ENCODE data around the gene CLRN2. TPM values are rescaled to one million over a fixed set of nuclear protein-coding genes. Genes with fewer than 3 reads are reported as not detected.

The CLRN2 gene
- total RNA-seq, 1 experiment from 2014 or later = not detected

GRCh38 chr4:17546678-17547077 is 31.7 kb downstream of the CLRN2 start:
- H3K4me2 ChIP-seq (ENCODE audit: low read length) = no peak overlapping the region
- no peak overlapping the region for H3K4me3 ChIP-seq (ENCODE audit: low read length)
- no peaks in the 10 kb centered on the region for H3K36me3 ChIP-seq (ENCODE audit: low read depth, low read length)
- no peak overlapping the region for H3K9ac ChIP-seq (ENCODE audit: low read length)
- no peaks in the 10 kb centered on the region for H3K79me2 ChIP-seq (ENCODE audit: low read length)
- no peaks in the 10 kb centered on the region for H3K9me3 ChIP-seq (ENCODE audit: low read length)
- H3K4me1 ChIP-seq (ENCODE audit: insufficient read depth, low read length) = peaks cover 2% of the 10 kb centered on the region; the same call in 1 of the 2 replicates
- no peaks in the 10 kb centered on the region for H3F3A ChIP-seq (ENCODE audit: low read length, unreplicated experiment)
- BruUV-seq (replicated peaks) = no TSS peak
- no peak overlapping the region for H2AFZ ChIP-seq (ENCODE audit: low read length)
- ChIA-PET POLR2A (ENCODE audit: unreplicated experiment) (no interaction called here), CTCF (no interaction called here)
- TF ChIP-seq CTCF (conservative IDR thresholded peaks at IDR 0.05; ENCODE audit: low read depth, low read length) = no peak
- no peak for TF ChIP-seq EZH2 (IDR thresholded peaks at IDR 0.05; ENCODE audit: low read length, unreplicated experiment)
- TF ChIP-seq EZH2phosphoT487 (IDR thresholded peaks at IDR 0.05; ENCODE audit: borderline replicate concordance, low read length) = no peak
- intact Hi-C loops (cut with micrococcal nuclease) = loop anchor here (10.0 kb wide), 1 partner anchor 1048 kb away; no protein-coding TSS in a partner anchor
- DNase-seq = no peak
- no peaks in the 10 kb centered on the region for H4K20me1 ChIP-seq (ENCODE audit: low read length)
- no peak overlapping the region for H3K27ac ChIP-seq (ENCODE audit: low read length)
- no peak for ATAC-seq
- no peaks in the 10 kb centered on the region for H3K27me3 ChIP-seq (ENCODE audit: low read length)
- no peaks in the 10 kb centered on the region for H3K9me2 ChIP-seq (replicated peaks; ENCODE audit: low read length)

GRCh38 chr4:17550549-17550948 is 35.6 kb downstream of the CLRN2 start:
- Histone ChIP-seq H3K9me2 (replicated peaks; ENCODE audit: low read length) (no peaks in the 10 kb centered on the region), H3K4me2 (ENCODE audit: low read length) (no peak overlapping the region), H3K4me3 (ENCODE audit: low read length) (no peak overlapping the region), H3K9me3 (ENCODE audit: low read length) (no peaks in the 10 kb centered on the region), H3K27me3 (ENCODE audit: low read length) (no peaks in the 10 kb centered on the region), H4K20me1 (ENCODE audit: low read length) (no peaks in the 10 kb centered on the region), H3K36me3 (ENCODE audit: low read depth, low read length) (no peaks in the 10 kb centered on the region), H3K9ac (ENCODE audit: low read length) (no peak overlapping the region), H3K27ac (ENCODE audit: low read length) (no peak overlapping the region), H2AFZ (ENCODE audit: low read length) (no peak overlapping the region), H3K79me2 (ENCODE audit: low read length) (no peaks in the 10 kb centered on the region), H3K4me1 (ENCODE audit: insufficient read depth, low read length) (no peaks in the 10 kb centered on the region), H3F3A (ENCODE audit: low read length, unreplicated experiment) (no peaks in the 10 kb centered on the region)
- ATAC-seq (no peak), DNase-seq (no peak)
- no peak for TF ChIP-seq EZH2 (IDR thresholded peaks at IDR 0.05; ENCODE audit: low read length, unreplicated experiment)
- TF ChIP-seq CTCF (conservative IDR thresholded peaks at IDR 0.05; ENCODE audit: low read depth, low read length) = no peak
- no peak for TF ChIP-seq EZH2phosphoT487 (IDR thresholded peaks at IDR 0.05; ENCODE audit: borderline replicate concordance, low read length)
- intact Hi-C loops (cut with micrococcal nuclease) = no loop called here
- BruUV-seq (replicated peaks) = no TSS peak
- ChIA-PET CTCF (no interaction called here), POLR2A (ENCODE audit: unreplicated experiment) (no interaction called here)

GRCh38 chr4:17552427-17552826 is 37.5 kb downstream of the CLRN2 start:
- H3K27ac ChIP-seq (ENCODE audit: low read length) = no peak overlapping the region
- H3K27me3 ChIP-seq (ENCODE audit: low read length) = no peaks in the 10 kb centered on the region
- H3K36me3 ChIP-seq (ENCODE audit: low read depth, low read length) = no peaks in the 10 kb centered on the region
- BruUV-seq (replicated peaks) = no TSS peak
- POLR2A ChIA-PET (ENCODE audit: unreplicated experiment) = no interaction called here
- no peak overlapping the region for H3K9ac ChIP-seq (ENCODE audit: low read length)
- no peak overlapping the region for H3K4me2 ChIP-seq (ENCODE audit: low read length)
- CTCF ChIA-PET = no interaction called here
- 0 out of 2 replicates have a peak, but pooled peaks cover under 1% of the 10 kb centered on the region for H3K4me1 ChIP-seq (ENCODE audit: insufficient read depth, low read length)
- no peak for DNase-seq
- no peaks in the 10 kb centered on the region for H3F3A ChIP-seq (ENCODE audit: low read length, unreplicated experiment)
- TF ChIP-seq EZH2phosphoT487 (IDR thresholded peaks at IDR 0.05; ENCODE audit: borderline replicate concordance, low read length) (no peak), CTCF (conservative IDR thresholded peaks at IDR 0.05; ENCODE audit: low read depth, low read length) (no peak), EZH2 (IDR thresholded peaks at IDR 0.05; ENCODE audit: low read length, unreplicated experiment) (no peak)
- H3K9me2 ChIP-seq (replicated peaks; ENCODE audit: low read length) = no peaks in the 10 kb centered on the region
- H3K4me3 ChIP-seq (ENCODE audit: low read length) = no peak overlapping the region
- no peak overlapping the region for H2AFZ ChIP-seq (ENCODE audit: low read length)
- intact Hi-C loops (cut with micrococcal nuclease) = no loop called here
- ATAC-seq = no peak
- no peaks in the 10 kb centered on the region for H3K9me3 ChIP-seq (ENCODE audit: low read length)
- no peaks in the 10 kb centered on the region for H3K79me2 ChIP-seq (ENCODE audit: low read length)
- no peaks in the 10 kb centered on the region for H4K20me1 ChIP-seq (ENCODE audit: low read length)
